Heart right ventricle (tissue), 16 donors: ENCODE measurements around the gene LAMC3. TPM values are rescaled to one million over a fixed set of nuclear protein-coding genes. Genes with fewer than 3 reads are reported as not detected.

Experiments used
- ATAC-seq, 8 donors: fragments of 200-7000 bp; cut with Tn5 transposase; one replicate each; pipeline ENCODE4 v1.9.1; 2020; ENCODE audit warnings: mild to moderate bottlenecking in 8 of 8, moderate library complexity in 8 of 8, moderate number of reproducible peaks in 1 of 8
- DNase-seq, 2 donors: peaks; one replicate each; pipeline ENCODE4 v3.0.0-alpha.2; 2020
- H3K27ac ChIP-seq, 10 donors: fragments of 200-600 bp; sonication (generic) in 2 of 10; one replicate each; pipeline versions ENCODE4 v1.5.0 to v1.8.0; 2020 to 2022; ENCODE audit warnings: mild to moderate bottlenecking in 3 of 10
- H3K27me3 ChIP-seq, 7 donors: fragments of 200-600 bp; one replicate each; pipeline ENCODE4 v1.8.0; 2021 to 2022; ENCODE audit warnings: mild to moderate bottlenecking in 2 of 7
- H3K36me3 ChIP-seq, 9 donors: fragments of 200-600 bp; sonication (generic) in 1 of 9; one replicate each; pipeline versions ENCODE4 v1.5.0 to v1.8.0; 2020 to 2022; ENCODE audit warnings: mild to moderate bottlenecking in 2 of 9
- H3K4me1 ChIP-seq, 9 donors: fragments of 200-600 bp; sonication (generic) in 1 of 9; one replicate each; pipeline versions ENCODE4 v1.5.0 to v1.8.0; 2020 to 2022; ENCODE audit warnings: mild to moderate bottlenecking in 4 of 9
- H3K4me3 ChIP-seq, 10 donors: fragments of 200-600 bp; sonication (generic) in 2 of 10; one replicate each; pipeline versions ENCODE4 v1.5.0 to v1.8.0; 2020 to 2022; ENCODE audit warnings: mild to moderate bottlenecking in 7 of 10, moderate library complexity in 2 of 10
- H3K9me3 ChIP-seq, 11 donors: fragments of 200-600 bp in 10 of 11; sonication (generic) in 2 of 11; one replicate each; pipeline versions ENCODE4 v1.5.0 to v1.8.0; 2013 to 2022; ENCODE audit warnings: mild to moderate bottlenecking in 2 of 11, control low read depth in 1 of 11, moderate library complexity in 1 of 11
- CTCF ChIP-seq, 9 donors: fragments of 200-600 bp; sonication (generic) in 2 of 9; IDR thresholded peaks; one replicate each; pipeline versions ENCODE4 v1.5.0 to v1.8.0; 2021 to 2022; ENCODE audit warnings: antibody characterized with exemption in 9 of 9, mild to moderate bottlenecking in 5 of 9, moderate library complexity in 1 of 9
- WGBS, 2 donors: extraction: QIAGEN DNeasy Blood & Tissue Kit; methylation state at CpG; one replicate each; pipeline ENCODE4 v1.1.7; 2013; ENCODE audit warnings: inconsistent platforms in 1 of 2; 5-methylcytosine and 5-hydroxymethylcytosine counted together
- intact Hi-C, 10 donors: fragments of 100-400 bp; cut with DNase I; formaldehyde crosslinking; loops; one replicate each; pipeline versions ENCODE4 v1.11.1 to v1.14.2; 2022
- long read RNA-seq, 3 donors: library from polyadenylated mRNA; unstranded; transcript quantifications; one replicate each; pipeline ENCODE4 v2.0.0, GENCODE V29; 2020 to 2021
- polyA plus RNA-seq, 2 donors: library from polyadenylated mRNA; stranded (reverse); fragments of 200-250 nt; gene quantifications; one replicate each; pipeline ENCODE4 v1.2.3, GENCODE V29; 2013
- total RNA-seq, 10 donors: library from RNA; stranded (reverse); fragmentation: NEBNext Ultra II Directional in 3 of 10; extraction: Animal tissue kit (Norgen Biotek cat#: 25700) in 3 of 10; gene quantifications; one replicate each; pipeline versions ENCODE4 v1.2.1 to v1.2.4, GENCODE V29; 2021 to 2023
- donor health status: Arrhythmogenic right ventricular cardiomyopathy.
- donor health status: ischemic (EF 13 %, LVEDD 7.1; RV severe dilation, severe dysfunction).
- donor health status: healthy with polysubstance abuse.
- donor health status: DM: no; HTN: yes; CAD: no.
- donor health status: DM: no; HTN: no; CAD: no.
- donor health status: ischemic (EF 25% LVEDD 6.9; RV normal size, moderate dysfunction).
- donor health status: ischemic (EF 25% LVEDD 5.7; RV mildly dilated, moderate dysfunction).
- donor health status: healthy.
- donor health status: DM: yes; HTN: yes; CAD: no.
- donor health status: Ischemic cardiomyopathy.
- donor health status: ischemic (EF 35%, LVEDD 5.7; RV mildly dilated, moderate dysfunction).
- donor health status: nonischemic (EF 11% LVEDD 7.7; RV severe dilation, severe dysfunction).
- donor health status: DM: yes; HTN: yes; CAD: no.
- donor health status: PGD.
- donor health status: ischemic (EF 29% LVEDD 5.4; RV normal size, mild dysfunction).
- donor health status: nonischemic (EF 23%, LVEDD 6.1; RV moderate dilation, normal function).

LAMC3 gene
- 1 to 10 TPM in 2 of 10 donors, under 1 TPM in 7, not detected in 1; 0.11 to 5.4 (median 0.30) TPM for total RNA-seq
- under 1 TPM; 0.07 to 0.67 TPM for polyA plus RNA-seq
- long read RNA-seq, donor 1: 0 reads
- long read RNA-seq, donor 2, partial matches to known transcripts: 1 of 1 reads
- long read RNA-seq, donor 2, other reads (novel, unspliced or antisense): 0 of 1 reads
- long read RNA-seq, donor 3, partial matches to known transcripts: 7 of 9 reads
- long read RNA-seq, donor 3, other reads (novel, unspliced or antisense): 2 of 9 reads

DNA sequence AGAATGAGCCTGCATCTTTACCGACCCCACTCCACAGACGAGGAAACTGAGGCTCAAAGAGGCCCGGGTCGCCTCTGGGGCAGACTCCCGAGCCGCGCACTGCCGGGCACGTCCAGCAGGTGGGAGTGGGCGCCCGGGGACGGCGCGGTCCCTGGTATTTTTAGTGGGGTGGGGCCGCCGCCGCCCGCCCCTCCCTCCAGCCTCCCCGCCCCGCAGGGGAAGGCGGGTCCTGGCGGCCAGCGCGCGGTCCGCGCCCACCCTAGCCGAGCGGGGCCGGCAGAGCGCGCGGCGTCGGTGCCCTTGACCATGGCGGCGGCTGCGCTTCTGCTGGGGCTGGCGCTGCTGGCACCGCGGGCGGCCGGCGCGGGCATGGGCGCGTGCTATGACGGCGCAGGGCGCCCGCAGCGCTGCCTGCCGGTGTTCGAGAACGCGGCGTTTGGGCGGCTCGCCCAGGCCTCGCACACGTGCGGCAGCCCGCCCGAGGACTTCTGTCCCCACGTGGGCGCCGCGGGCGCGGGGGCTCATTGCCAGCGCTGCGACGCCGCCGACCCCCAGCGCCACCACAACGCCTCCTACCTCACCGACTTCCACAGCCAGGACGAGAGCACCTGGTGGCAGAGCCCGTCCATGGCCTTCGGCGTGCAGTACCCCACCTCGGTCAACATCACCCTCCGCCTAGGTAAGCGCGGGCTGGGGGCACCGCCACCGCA is at the start of gene LAMC3:
LAMC3 (plus strand) TSS at position 266 of the 710 bp plus-strand sequence; CDS start at position 307, 41 bp downstream.
- Histone ChIP-seq H3K27ac (no peak within 1 kb of the TSS), H3K36me3 (no peaks in the 10 kb centered on the region), H3K9me3 (peaks cover 0 to 4% (median 0%) of the 10 kb centered on the region in 11 donors), H3K4me3 (peak within 1 kb of the TSS in 7 of 10 donors; percentile 4 to 40 (median 26)), H3K4me1 (peaks cover 0 to 9% (median 4%) of the 10 kb centered on the region in 9 donors), H3K27me3 (peaks cover 9 to 58% (median 38%) of the 10 kb centered on the region in 7 donors)
- peak in 8 of 9 donors; percentile 18 to 53 (median 42) for TF ChIP-seq CTCF (IDR thresholded peaks at IDR 0.05)
- no peak for DNase-seq
- WGBS, 2 donors: 6 to 7% methylated on average over 87 to 88 of the region's 88 CpGs
- ATAC-seq: peak in 4 of 8 donors; percentile 33 to 49 (median 42)
- intact Hi-C loops: loop anchor here in 1 of 10 donors (2.0 kb wide), 1 partner anchor 38 kb away; no protein-coding TSS in a partner anchor

- H3K4me1 ChIP-seq: peaks cover 0 to 12% (median 5%) of the 10 kb centered on the region in 9 donors
- H3K9me3 ChIP-seq: peaks cover 0 to 10% (median 0%) of the 10 kb centered on the region in 11 donors
- no peak overlapping the region for H3K27ac ChIP-seq
- no peak for DNase-seq
- no peaks in the 10 kb centered on the region for H3K36me3 ChIP-seq
- no peak for TF ChIP-seq CTCF (IDR thresholded peaks at IDR 0.05)
- WGBS, 2 donors: 91 to 96% methylated on average over 9 of the region's 9 CpGs
- H3K4me3 ChIP-seq: no peak overlapping the region
- intact Hi-C loops: no loop called here
- no peak for ATAC-seq
- H3K27me3 ChIP-seq: peaks cover 0 to 14% (median 6%) of the 10 kb centered on the region in 7 donors
Observed at GRCh38 chr9:130959809-130960334, 49.1 kb upstream of the LAMC3 start.

DNA sequence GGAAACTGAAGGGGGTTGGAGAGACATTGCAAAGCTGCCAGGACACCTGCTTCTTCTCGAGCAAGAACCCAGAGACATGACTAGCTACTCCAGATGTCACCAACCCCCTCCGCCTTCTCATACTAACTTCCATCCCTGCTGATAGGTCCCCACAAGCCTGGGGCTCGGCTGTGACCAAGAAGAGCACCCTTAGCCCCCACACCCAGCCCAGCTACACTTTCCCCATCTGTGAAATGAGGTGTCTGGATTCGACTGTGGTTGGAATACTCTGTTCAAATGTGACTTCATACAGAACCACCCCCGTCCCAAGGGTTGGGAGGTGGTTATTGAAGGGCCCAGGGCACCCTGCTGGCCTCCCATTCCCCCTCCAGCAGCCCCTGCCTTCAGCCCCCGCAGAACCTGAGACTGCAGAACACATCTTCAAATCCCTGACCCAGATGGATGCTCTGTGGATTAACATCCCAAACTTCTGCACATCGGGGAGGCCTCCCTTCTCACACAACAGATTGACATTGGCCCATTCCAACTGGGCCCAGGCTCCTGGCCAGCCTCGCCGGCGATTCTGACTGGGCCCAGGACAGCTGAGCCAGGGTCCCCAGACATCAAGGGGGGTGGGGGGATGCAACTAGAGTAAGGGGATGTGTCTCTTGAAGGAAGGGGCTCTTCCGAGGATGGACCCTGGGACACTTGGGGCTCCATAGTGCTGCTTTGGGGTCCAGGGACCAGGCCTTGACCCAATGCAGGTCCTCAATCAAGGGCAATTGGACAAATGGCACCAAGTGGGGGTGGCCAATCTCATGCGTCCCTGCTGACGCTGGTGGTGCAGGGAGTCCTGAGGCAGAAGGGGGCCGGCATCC is 48.2 kb upstream of the LAMC3 start:
- Histone ChIP-seq H3K4me1 (peaks cover 0 to 12% (median 5%) of the 10 kb centered on the region in 9 donors), H3K4me3 (no peak overlapping the region), H3K36me3 (no peaks in the 10 kb centered on the region), H3K9me3 (peaks cover 0 to 15% (median 0%) of the 10 kb centered on the region in 11 donors), H3K27ac (no peak overlapping the region), H3K27me3 (peaks cover 0 to 13% (median 1%) of the 10 kb centered on the region in 7 donors)
- ATAC-seq (no peak), DNase-seq (no peak)
- 90% methylated on average over 14 of the region's 14 CpGs for WGBS, 2 donors
- no peak for TF ChIP-seq CTCF (IDR thresholded peaks at IDR 0.05)
- intact Hi-C loops: no loop called here
